ENCODE data around the gene BCAP29.

GRCh38 chr7:107614425-107614824 lies 34.4 kb downstream of the BCAP29 start:
- no peak for TF ChIP-seq CTCF (optimal IDR thresholded peaks at IDR 0.05 in 1 of 3, IDR thresholded peaks at IDR 0.05 in 1 of 3, conservative IDR thresholded peaks at IDR 0.05 in 1 of 3; ENCODE audit: extremely low read depth in 1 of 3, insufficient read depth in 2 of 3, low read length in 3 of 3)
- TF ChIP-seq EZH2 (IDR thresholded peaks at IDR 0.05; ENCODE audit: low read length), result no peak
